Posterior vena cava (tissue), 2 donors: ENCODE measurements around the gene DSCAM. TPM values are rescaled to one million over a fixed set of nuclear protein-coding genes. Genes with fewer than 3 reads are reported as not detected.
"Not testable (repeated sequence)": the region's sequence is repeated elsewhere in the genome, so short reads cannot be mapped to it uniquely, and the experiment has no call there.

Experiments
- DNase-seq: peaks from one replicate; pipeline ENCODE4 v3.0.0-alpha.2; 2020; ENCODE audit warnings: low spot score
- intact Hi-C, 2 donors: fragments of 100-400 bp; cut with DNase I; formaldehyde crosslinking; loops; one replicate each; pipeline versions ENCODE4 v1.14.1 to v1.14.2; 2022 to 2023
- total RNA-seq, 2 donors: library from RNA; stranded (reverse); fragmentation: NEBNext Ultra II Directional; extraction: Animal tissue kit (Norgen Biotek cat#: 25700); gene quantifications; one replicate each; pipeline ENCODE4 v1.2.1, GENCODE V29; 2021
- donor health status: DM: yes; HTN: yes; CAD: no.
- donor health status: DM: yes; HTN: yes; CAD: no.

DSCAM gene
- total RNA-seq, 2 donors from 2014 or later, result 0.05 to 0.09 TPM

GRCh38 chr21:40191616-40192015, 655.3 kb downstream of the DSCAM start:
- no peak for DNase-seq
- intact Hi-C loops, result loop anchor here in 1 of 2 donors (10.0 kb wide), 1 partner anchor 63 kb away; no protein-coding TSS in a partner anchor

- intact Hi-C loops, result loop anchor here in 1 of 2 donors (10.0 kb wide), 1 partner anchor 64 kb away; no protein-coding TSS in a partner anchor
- DNase-seq, result no peak
Measured at GRCh38 chr21:40191196-40191595, 655.8 kb downstream of the DSCAM start.

- DNase-seq, result no peak
- intact Hi-C loops, result no loop called here
Measured at GRCh38 chr21:40187946-40188654, 658.9 kb downstream of the DSCAM start.

DNA sequence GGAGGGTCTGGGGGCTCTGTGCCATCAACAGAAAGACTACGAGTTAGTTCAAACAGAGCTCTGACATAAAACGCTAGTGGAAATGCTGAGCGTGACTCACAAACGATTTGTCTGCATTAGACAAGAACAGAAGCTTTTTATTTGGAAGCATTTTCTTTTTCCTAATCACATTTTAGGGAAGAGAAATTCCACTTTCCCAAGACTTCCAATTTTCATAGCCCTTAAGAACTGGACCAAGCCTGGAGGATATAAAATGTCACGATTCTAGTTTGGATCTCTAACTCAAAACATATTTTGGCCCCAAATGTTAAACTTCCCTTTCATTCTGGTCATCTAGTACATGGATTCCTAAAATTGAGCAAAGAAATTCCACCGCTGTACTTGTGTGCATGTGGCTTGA, 659.7 kb downstream of the DSCAM start:
- intact Hi-C loops, result no loop called here
- no peak for DNase-seq

- no peak for DNase-seq
- intact Hi-C loops, result no loop called here
Measured at GRCh38 chr21:40186045-40186444, 660.9 kb downstream of the DSCAM start.

DNA sequence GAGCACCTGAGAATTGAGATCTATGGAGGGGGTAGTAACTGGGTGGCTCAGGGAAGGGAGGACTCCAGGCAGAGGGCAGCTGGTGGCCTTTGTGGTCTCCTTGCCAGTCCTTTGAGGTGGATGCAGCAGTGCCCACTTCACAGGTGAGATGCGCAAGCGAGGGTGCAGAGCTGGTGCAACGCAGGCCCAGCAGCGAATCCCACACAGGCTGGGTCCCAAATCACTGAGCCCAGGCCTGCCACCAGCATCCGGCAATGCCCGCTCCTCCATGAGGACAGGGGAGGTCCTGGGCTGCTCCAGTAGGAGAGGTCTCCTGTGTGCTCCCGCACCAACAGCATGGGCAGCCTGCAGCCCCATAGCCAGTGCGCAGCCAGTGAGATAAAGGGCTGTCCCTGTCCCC, 661.8 kb downstream of the DSCAM start:
- intact Hi-C loops, result loop anchor here in 1 of 2 donors (1.0 kb wide), 1 partner anchor 26 kb away; no protein-coding TSS in a partner anchor
- no peak for DNase-seq

GRCh38 chr21:40182491-40182890, 664.5 kb downstream of the DSCAM start:
- DNase-seq, intact Hi-C loops: not testable (repeated sequence)

DNA sequence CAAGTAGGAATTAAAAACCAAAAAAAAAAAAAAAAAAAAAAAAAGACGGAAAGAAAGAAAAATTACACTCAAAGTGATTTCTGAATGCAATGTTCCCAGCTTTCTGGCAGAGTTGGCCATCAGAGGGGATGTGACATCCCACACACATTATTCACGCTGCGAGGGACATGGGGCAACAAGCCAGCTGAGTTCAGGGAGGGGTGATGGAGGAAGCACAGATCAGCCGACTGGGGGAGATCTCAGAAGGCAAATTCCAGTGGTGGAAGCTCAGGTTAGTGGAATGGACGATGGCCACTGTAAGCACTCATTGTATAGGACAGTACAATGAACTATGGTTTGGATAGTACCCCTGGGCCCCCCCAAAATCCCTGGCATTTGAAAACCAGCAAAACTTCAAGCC, 667.8 kb downstream of the DSCAM start:
- intact Hi-C loops, result no loop called here
- no peak for DNase-seq

GRCh38 chr21:40178726-40179125, 668.2 kb downstream of the DSCAM start:
- intact Hi-C loops, result no loop called here
- DNase-seq, result no peak

GRCh38 chr21:40177979-40178378, 669.0 kb downstream of the DSCAM start:
- intact Hi-C loops, result no loop called here

DNA sequence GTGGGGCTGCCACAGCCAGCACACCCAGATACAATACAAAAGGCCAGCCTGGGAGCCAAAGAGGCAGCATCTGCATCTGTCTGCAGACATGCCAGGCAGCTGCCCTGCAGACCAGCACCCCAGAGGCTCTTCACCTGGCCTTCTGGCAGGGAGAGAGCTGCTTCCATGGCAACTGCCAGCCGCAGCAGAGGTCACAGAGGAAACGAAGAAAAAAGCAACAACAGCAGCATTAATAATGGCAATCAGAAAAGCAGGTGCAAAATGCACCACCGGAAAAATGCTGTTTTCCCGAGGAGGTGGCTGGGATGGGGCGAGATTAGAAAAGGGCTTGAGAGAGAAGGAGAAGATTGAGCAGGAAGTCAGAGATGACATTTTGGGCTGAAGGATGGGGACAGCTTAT, 670.2 kb downstream of the DSCAM start:
- intact Hi-C loops, result no loop called here
- DNase-seq, result no peak

More at GRCh38 chr21:40177979-40178378, 669.0 kb downstream of the DSCAM start:
- DNase-seq, result no peak

DNA sequence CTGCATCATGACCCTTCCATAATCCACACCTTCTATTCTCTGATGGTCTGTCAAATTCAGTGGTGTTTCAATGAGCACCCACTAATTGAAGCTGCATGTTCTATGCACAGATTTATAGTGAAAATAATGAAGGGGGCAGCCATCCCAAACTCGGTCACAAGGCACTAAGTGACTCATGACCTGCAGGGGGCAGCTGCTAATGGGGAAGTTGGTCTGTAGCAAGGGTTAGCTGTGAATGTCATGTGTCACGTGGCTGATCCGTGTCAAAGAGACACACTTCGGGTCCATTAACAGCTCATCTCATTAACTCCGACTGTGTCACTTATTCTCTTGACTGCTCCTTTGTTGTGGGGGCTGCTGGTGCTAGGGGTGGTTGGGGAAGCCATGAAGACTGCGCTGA, 673.1 kb downstream of the DSCAM start:
- intact Hi-C loops, result no loop called here
- DNase-seq, result no peak

- intact Hi-C loops, result no loop called here
- no peak for DNase-seq
Measured at GRCh38 chr21:40169971-40170370, 677.0 kb downstream of the DSCAM start.

- intact Hi-C loops, result no loop called here
- DNase-seq, result no peak
Measured at GRCh38 chr21:40166291-40166843, 680.6 kb downstream of the DSCAM start.

GRCh38 chr21:40165773-40166070, 681.2 kb downstream of the DSCAM start:
- intact Hi-C loops, result no loop called here
- no peak for DNase-seq

DNA sequence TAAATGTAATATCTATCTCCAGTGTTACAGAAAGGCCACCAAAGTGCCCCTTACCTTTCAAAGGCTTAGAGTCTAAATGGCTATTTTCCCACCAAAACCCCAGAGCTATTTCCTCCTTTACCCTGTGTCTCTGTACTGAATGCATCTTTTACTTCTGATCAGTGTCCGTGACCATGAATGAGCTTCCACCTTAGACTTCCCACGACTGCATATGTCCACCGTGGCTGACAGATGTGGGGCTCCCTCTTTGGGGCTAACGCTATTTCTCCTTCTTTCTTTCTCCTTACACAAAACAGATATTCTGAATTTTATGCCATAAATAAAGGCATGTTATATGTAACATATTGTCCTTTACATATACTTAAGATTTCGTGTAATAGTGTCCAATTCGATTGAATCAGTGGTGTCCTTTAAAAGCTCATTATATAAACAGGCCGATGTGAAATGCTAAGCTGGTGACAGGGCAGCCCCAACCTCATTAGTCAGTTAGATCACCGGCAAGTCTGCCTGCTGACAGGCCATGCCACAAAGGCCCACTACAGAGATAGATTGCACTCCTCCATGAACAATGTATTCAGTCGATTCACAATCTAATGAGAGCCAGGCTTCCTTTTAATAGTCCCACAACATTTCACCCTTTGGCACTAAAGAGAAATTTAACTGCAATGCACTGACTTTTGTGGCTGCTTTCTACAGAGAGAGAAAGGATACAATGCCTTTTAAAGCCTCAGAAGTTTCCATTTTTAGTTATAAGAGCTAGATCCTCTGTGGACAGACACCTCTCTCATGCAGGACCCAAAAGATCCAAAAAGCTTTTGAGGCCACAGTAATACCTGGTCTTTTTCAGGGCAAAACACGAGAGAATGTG, 681.8 kb downstream of the DSCAM start:
- intact Hi-C loops, result no loop called here
- no peak for DNase-seq

DNA sequence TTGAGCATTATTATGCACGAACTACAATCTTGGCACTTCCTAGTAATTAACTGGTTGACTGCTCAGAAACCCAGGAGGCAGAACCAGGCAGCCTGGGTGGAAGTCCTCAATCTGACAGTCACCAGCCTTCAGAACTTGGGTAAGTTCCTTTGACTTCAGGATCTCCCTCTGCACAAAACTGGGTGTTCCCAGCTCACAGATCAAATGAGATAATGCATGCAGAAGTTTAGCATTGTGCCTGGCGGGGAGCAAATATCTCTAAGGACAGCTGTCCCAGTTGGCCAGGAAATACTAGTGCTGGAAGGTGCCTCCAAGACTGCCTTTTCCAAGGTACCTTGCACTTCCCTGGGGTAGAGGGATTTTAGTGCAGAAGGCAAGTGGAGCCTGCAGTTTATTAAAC, 684.9 kb downstream of the DSCAM start:
- DNase-seq, result no peak
- intact Hi-C loops, result no loop called here

GRCh38 chr21:40160911-40161310, 686.0 kb downstream of the DSCAM start:
- intact Hi-C loops, result no loop called here
- no peak for DNase-seq

DNA sequence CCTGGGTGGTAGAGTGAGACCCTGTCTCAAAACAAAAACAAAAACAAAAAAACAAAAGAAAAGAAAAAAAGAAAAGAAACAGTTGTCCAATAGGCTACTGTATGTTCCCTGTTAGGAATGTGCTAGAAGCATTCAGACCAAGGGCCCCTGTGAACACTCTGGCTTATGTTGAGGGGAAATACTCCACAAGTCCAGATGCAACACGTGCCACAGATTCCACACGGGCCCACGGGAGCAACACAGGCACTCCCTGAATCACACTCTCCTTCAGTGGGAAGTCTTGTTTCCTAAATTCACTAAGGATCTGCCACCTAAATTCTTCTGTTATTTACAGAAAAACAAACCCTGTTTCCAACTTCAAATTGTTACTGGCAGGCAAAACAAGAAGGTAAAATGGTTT, 688.6 kb downstream of the DSCAM start:
- intact Hi-C loops, result no loop called here
- DNase-seq, result no peak

- no peak for DNase-seq
- intact Hi-C loops, result no loop called here
Measured at GRCh38 chr21:40155563-40155962, 691.4 kb downstream of the DSCAM start.
